Glutamatergic neuron (in vitro differentiated cells): Measurements from ENCODE around the gene AMOTL2. TPM values are rescaled to one million over a fixed set of nuclear protein-coding genes. Genes with fewer than 3 reads are reported as not detected.

Experiments used
- DNase-seq: peaks from one replicate; pipeline ENCODE4 v3.0.0; 2022
- H3K27ac Mint-ChIP-seq: one replicate; pipeline ENCODE4 v1.8.0; 2020; ENCODE audit warnings: mild to moderate bottlenecking, mixed read lengths, inconsistent platforms; ENCODE audit not compliant: unreplicated experiment
- H3K27me3 Mint-ChIP-seq: one replicate; pipeline ENCODE4 v1.8.0; 2020; ENCODE audit warnings: mild to moderate bottlenecking, moderate library complexity, mixed read lengths, inconsistent platforms; ENCODE audit not compliant: unreplicated experiment
- H3K36me3 Mint-ChIP-seq: one replicate; pipeline ENCODE4 v1.8.0; 2020; ENCODE audit warnings: mild to moderate bottlenecking, mixed read lengths, inconsistent platforms; ENCODE audit not compliant: unreplicated experiment
- H3K4me1 Mint-ChIP-seq: one replicate; pipeline ENCODE4 v1.8.0; 2020; ENCODE audit warnings: mild to moderate bottlenecking, low read depth, mixed read lengths, inconsistent platforms; ENCODE audit not compliant: unreplicated experiment
- H3K4me3 Mint-ChIP-seq: one replicate; pipeline ENCODE4 v1.8.0; 2020; ENCODE audit warnings: mild to moderate bottlenecking, mixed read lengths, inconsistent platforms; ENCODE audit not compliant: unreplicated experiment
- H3K9me3 Mint-ChIP-seq: one replicate; pipeline ENCODE4 v1.8.0; 2020; ENCODE audit warnings: mild to moderate bottlenecking, moderate library complexity, mixed read lengths, inconsistent platforms; ENCODE audit not compliant: unreplicated experiment
- total RNA-seq: library from RNA; stranded (reverse); fragmentation: NEBNext Ultra II Directional; extraction: Animal tissue kit (Norgen Biotek cat#: 25700); gene quantifications from one replicate; pipeline ENCODE4 v1.2.1, GENCODE V29; 2021; ENCODE audit not compliant: unreplicated experiment
- TF ChIP-seq, protein P1 (sequence below): fragments of 200-600 bp; sonication (generic); IDR thresholded peaks from one replicate; pipeline ENCODE4 v1.5.0; 2021; ENCODE audit not compliant: partially characterized antibody, unreplicated experiment

AMOTL2 gene
- total RNA-seq, 1 donor from 2014 or later: 38.1 TPM

DNA sequence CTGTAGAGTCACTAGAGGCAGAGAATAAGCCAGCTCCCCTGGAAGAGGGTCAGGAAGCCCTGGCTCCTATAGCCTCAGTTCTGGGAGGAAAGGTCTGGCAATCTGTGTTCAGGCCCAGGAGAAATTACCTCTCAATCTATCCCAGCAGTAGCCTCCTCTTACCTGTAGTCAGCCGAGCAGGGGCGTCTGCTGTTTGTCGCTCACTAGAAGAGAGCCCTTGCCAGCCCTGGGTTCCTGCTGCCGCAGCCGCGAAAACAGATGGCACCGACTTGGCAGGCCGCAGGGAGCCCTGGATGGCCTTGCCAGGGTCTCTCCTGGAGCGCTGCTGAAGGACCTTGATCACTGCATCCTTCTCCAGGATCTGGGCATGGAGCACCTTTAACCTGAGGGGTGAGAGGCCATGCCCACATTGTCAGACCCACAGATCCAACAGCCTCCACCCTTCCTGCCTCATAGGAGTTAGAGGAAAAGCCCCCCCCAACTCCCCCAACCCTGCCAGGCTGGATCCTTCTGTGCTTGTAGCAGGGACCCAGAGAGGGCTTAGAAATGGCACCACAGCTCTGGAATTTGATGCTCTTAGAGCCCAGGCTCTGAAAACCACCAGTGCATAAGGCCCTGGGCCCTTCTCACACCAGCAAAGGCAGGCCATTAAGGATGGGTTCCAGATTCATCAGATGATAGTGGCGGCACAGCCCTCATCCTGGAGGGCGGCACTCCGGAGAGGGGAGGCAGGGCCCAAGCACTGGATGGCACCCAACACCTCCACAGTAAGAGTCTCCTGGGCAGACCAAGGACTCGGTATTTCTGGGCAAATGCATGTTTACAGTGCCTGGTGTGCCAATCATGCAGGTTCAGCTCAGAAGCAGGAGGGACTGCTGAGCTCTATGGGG is 14.9 kb downstream of the AMOTL2 start:
- peaks cover 5% of the 10 kb centered on the region for H3K27me3 Mint-ChIP-seq
- H3K36me3 Mint-ChIP-seq: peaks cover 9% of the 10 kb centered on the region
- H3K4me3 Mint-ChIP-seq: no peak overlapping the region
- H3K4me1 Mint-ChIP-seq: peaks cover 11% of the 10 kb centered on the region
- TF ChIP-seq, protein P1, sequence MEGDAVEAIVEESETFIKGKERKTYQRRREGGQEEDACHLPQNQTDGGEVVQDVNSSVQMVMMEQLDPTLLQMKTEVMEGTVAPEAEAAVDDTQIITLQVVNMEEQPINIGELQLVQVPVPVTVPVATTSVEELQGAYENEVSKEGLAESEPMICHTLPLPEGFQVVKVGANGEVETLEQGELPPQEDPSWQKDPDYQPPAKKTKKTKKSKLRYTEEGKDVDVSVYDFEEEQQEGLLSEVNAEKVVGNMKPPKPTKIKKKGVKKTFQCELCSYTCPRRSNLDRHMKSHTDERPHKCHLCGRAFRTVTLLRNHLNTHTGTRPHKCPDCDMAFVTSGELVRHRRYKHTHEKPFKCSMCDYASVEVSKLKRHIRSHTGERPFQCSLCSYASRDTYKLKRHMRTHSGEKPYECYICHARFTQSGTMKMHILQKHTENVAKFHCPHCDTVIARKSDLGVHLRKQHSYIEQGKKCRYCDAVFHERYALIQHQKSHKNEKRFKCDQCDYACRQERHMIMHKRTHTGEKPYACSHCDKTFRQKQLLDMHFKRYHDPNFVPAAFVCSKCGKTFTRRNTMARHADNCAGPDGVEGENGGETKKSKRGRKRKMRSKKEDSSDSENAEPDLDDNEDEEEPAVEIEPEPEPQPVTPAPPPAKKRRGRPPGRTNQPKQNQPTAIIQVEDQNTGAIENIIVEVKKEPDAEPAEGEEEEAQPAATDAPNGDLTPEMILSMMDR: no peak
- no peak for DNase-seq
- H3K27ac Mint-ChIP-seq: no peak overlapping the region
- H3K9me3 Mint-ChIP-seq: peaks cover under 1% of the 10 kb centered on the region

DNA sequence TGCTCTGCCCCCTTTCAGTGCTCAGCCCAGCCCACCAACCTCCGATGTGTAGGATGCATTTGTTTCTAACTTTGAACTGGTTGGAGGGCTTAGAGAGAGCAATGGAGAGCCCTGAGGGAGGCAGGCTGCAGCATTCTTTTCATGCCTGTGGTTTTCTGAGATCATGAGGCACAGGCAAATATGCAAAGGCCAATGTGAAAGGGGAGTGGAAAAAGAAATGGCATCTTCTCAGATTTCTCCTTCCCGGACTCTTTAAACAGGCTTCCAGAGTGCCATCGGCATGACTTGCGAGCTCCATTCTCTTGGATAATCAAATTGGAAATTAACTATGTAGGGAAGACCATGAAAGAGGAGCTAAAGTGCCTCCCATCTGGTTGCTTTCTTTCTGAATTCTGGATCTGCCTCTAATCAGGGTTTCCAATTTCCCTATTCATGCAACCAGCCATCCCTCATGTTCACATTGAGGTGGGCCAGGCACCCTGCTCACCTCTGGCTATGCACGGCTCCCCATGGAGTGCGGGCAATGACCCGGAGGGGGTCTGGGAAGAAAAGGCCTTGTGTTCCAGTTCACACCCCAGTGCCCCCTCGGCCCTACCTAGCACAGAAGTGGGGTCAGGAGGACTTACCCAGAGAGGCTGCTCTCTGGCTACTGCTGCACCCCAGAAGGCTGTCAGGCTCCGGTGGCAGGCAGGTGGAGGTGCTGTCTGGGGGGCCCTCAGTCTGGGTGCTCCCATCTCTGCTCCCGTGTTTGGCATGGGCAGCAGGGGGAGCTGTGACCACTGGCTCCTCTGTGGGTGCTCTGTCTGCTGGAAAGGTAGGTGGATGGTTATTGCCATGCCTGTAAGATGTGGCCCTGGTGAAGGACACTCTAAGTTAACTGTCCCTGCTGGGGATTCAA is 16.1 kb downstream of the AMOTL2 start:
- Mint-ChIP-seq H3K27ac (no peak overlapping the region), H3K9me3 (no peaks in the 10 kb centered on the region), H3K4me1 (peaks cover 5% of the 10 kb centered on the region), H3K4me3 (no peak overlapping the region), H3K27me3 (peaks cover 2% of the 10 kb centered on the region), H3K36me3 (peaks cover 9% of the 10 kb centered on the region)
- peak; percentile 25 for DNase-seq
- TF ChIP-seq, protein P1: no peak

DNA sequence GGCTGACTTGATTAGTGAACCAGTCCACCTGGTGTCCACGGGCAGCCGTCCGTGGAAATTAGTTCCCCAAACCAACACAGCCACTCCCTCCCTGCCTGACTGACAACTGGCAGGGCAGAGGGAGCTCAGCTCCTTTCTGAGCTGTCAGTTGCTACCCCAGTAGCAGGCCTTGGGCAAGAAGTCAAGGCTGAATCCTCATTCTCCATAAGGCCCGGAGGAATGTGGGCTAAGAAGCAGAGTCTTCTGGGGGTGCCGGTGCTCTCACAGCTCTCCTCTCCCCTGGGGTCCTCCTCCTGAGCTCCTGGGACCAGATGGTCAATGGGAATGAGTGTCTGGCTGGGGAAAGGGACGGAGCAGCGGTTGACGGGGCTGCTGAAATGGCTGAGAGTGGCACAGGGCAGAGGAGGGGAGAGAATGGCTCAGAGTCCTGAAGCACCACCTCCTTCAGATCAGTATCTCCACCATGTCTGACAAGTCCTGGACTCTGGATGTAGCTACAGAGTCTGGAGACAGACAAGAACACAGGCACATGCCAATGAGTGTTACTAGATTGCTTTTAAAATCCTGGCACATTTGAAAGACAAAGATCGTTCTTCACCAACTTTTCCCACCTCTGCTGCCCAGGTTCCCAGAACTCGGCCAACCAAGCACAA is 16.9 kb downstream of the AMOTL2 start:
- peaks cover 9% of the 10 kb centered on the region for H3K36me3 Mint-ChIP-seq
- H3K27me3 Mint-ChIP-seq: no peaks in the 10 kb centered on the region
- DNase-seq: peak; percentile 2
- no peak overlapping the region for H3K4me3 Mint-ChIP-seq
- H3K9me3 Mint-ChIP-seq: no peaks in the 10 kb centered on the region
- H3K27ac Mint-ChIP-seq: no peak overlapping the region
- peaks cover 3% of the 10 kb centered on the region for H3K4me1 Mint-ChIP-seq
- TF ChIP-seq, protein P1: no peak

DNA sequence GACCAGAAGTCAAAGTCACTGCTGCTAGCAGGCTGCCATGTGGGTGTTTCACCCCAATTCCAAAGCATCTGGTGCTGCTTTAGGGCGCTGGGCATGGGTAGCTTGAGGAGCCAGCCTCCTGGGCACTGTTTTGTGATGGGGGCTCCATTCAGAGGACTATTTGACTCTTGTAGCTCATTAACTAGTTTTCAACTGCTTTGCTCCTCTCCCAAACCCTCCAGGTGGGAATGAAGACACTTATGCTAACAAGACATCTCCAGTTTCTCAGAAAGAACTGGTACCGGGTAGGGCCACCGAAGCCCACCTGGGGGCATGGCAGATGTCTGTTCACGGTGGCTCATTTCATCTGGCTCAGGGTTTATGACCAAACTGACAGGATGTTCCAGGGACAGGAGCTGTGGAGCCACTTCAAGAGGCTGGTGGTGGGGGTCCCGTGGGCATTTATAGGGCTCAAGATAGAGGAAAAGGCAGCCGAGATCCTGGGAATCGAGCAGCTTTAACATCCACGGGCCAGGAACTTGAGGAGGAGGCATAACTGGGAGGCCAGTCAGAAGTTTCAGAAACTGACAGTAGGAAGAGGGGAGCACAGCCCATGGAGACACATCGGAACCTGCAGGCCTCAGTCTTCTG is 17.7 kb downstream of the AMOTL2 start:
- DNase-seq: peak; percentile 4
- H3K4me3 Mint-ChIP-seq: no peak overlapping the region
- peaks cover 3% of the 10 kb centered on the region for H3K4me1 Mint-ChIP-seq
- no peaks in the 10 kb centered on the region for H3K9me3 Mint-ChIP-seq
- H3K27me3 Mint-ChIP-seq: no peaks in the 10 kb centered on the region
- H3K36me3 Mint-ChIP-seq: peaks cover 9% of the 10 kb centered on the region
- TF ChIP-seq, protein P1: no peak
- H3K27ac Mint-ChIP-seq: no peak overlapping the region
